ENCODE results near the gene U2AF1L4.

U2AF1L4 gene

DNA sequence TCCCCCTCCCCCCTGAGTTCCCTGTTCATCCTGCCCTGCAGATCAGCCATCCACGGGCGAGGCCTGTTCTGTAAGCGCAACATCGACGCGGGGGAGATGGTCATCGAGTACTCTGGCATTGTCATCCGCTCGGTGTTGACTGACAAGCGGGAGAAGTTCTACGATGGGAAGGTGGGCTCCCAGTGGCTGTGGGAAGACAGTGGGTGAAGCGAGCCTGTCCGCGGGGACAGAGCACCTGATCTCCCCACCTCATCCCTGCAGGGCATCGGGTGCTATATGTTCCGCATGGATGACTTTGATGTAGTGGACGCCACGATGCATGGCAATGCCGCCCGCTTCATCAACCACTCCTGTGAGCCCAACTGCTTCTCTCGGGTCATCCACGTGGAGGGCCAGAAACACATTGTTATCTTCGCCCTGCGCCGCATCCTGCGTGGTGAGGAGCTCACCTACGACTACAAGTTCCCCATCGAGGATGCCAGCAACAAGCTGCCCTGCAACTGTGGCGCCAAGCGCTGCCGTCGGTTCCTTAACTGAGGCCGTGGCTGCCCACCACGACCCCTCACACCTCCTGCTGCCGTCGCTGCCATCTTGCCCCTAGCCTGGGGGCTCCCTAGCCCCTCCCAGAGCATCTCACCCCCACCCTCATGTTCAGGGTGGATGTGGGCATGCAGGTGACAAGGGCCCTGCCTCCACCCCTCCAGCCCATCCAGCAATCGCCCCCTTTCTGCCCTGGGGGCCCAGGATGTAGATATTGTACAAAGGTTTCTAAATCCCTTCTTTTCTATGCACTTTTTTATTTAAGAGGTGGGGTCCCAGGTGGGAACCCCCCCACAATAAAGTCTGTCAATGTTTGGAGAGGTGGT is 7.0 kb downstream of the U2AF1L4 start (continued):
- TF ChIP-seq, protein P1, sequence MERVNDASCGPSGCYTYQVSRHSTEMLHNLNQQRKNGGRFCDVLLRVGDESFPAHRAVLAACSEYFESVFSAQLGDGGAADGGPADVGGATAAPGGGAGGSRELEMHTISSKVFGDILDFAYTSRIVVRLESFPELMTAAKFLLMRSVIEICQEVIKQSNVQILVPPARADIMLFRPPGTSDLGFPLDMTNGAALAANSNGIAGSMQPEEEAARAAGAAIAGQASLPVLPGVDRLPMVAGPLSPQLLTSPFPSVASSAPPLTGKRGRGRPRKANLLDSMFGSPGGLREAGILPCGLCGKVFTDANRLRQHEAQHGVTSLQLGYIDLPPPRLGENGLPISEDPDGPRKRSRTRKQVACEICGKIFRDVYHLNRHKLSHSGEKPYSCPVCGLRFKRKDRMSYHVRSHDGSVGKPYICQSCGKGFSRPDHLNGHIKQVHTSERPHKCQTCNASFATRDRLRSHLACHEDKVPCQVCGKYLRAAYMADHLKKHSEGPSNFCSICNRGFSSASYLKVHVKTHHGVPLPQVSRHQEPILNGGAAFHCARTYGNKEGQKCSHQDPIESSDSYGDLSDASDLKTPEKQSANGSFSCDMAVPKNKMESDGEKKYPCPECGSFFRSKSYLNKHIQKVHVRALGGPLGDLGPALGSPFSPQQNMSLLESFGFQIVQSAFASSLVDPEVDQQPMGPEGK (tag by site-specific recombination; IDR thresholded peaks at IDR 0.05) = peak; percentile 51; the same call in 1 of the 2 replicates
- TF ChIP-seq GLI2 (tag by site-specific recombination; IDR thresholded peaks at IDR 0.05; ENCODE audit: borderline replicate concordance, low read depth) (no peak), ZEB2 (tag by site-specific recombination; IDR thresholded peaks at IDR 0.05) (0 out of 2 replicates have a peak, but pooled peaks have one; percentile 24), ZNF18 (tag by site-specific recombination; IDR thresholded peaks at IDR 0.05) (no peak)

GRCh38 chr19:35736913-35737886 is 8.0 kb downstream of the U2AF1L4 start:
- Histone ChIP-seq H3K4me1 (ENCODE audit: control insufficient read depth, insufficient read depth, low read length) (peaks cover 12% of the 10 kb centered on the region), H3K4me3 (ENCODE audit: low read depth, low read length) (no peak overlapping the region), H3K27ac (ENCODE audit: extremely low read depth, low read depth, low read length) (0 out of 2 replicates have a peak overlapping the region, but pooled peaks have one; percentile 1), H3K36me3 (ENCODE audit: control insufficient read depth in 2 of 2, insufficient read depth in 1 of 2, low read length in 2 of 2) (peaks cover 71 to 74% of the 10 kb centered on the region in 2 experiments), H3K9me3 (ENCODE audit: control insufficient read depth, insufficient read depth, low read depth, low read length) (no peaks in the 10 kb centered on the region)
- ChIA-PET POLR2A (interaction anchor here (0.7 to 7.7 kb wide), 10 partner anchors 8 to 260 kb away, joined by 3 to 204 read pairs (median 3); partner anchors contain the start of genes LIN37, PSENEN and U2AF1L4), CTCF (interaction anchor here (0.6 to 2.0 kb wide), 14 partner anchors 8 to 1311 kb away, joined by 3 to 7 read pairs (median 4); partner anchors contain the start of genes PSENEN and U2AF1L4)
- TF ChIP-seq HOXA7 (CRISPR knock-in tag; IDR thresholded peaks at IDR 0.05; ENCODE audit: borderline replicate concordance) (no peak), ZSCAN16 (tag by site-specific recombination; IDR thresholded peaks at IDR 0.05) (no peak), GLIS2 (tag by site-specific recombination; IDR thresholded peaks at IDR 0.05) (peak; percentile 73), ZBTB7A (tag by site-specific recombination; IDR thresholded peaks at IDR 0.05; ENCODE audit: low read depth) (no peak), ZNF433 (tag by site-specific recombination; IDR thresholded peaks at IDR 0.05; ENCODE audit: low read depth) (no peak), ZNF677 (tag by site-specific recombination; IDR thresholded peaks at IDR 0.05) (no peak), KLF9 (tag by site-specific recombination; IDR thresholded peaks at IDR 0.05; ENCODE audit: low read depth) (no peak), ZNF692 (tag by site-specific recombination; IDR thresholded peaks at IDR 0.05) (peak; percentile 84), ZNF600 (tag by site-specific recombination; IDR thresholded peaks at IDR 0.05) (peak; percentile 23; the same call in 1 of the 2 replicates), ZNF391 (tag by site-specific recombination; IDR thresholded peaks at IDR 0.05; ENCODE audit: borderline replicate concordance, low read depth) (no peak), SCRT1 (tag by site-specific recombination; IDR thresholded peaks at IDR 0.05; ENCODE audit: borderline replicate concordance) (no peak), IKZF3 (tag by site-specific recombination; IDR thresholded peaks at IDR 0.05) (no peak), ZNF621 (tag by site-specific recombination; IDR thresholded peaks at IDR 0.05) (no peak), OVOL3 (tag by site-specific recombination; IDR thresholded peaks at IDR 0.05) (no peak), ZFP69B (tag by site-specific recombination; IDR thresholded peaks at IDR 0.05) (peak; percentile 82; the same call in 1 of the 2 replicates)
- TF ChIP-seq, protein P2, sequence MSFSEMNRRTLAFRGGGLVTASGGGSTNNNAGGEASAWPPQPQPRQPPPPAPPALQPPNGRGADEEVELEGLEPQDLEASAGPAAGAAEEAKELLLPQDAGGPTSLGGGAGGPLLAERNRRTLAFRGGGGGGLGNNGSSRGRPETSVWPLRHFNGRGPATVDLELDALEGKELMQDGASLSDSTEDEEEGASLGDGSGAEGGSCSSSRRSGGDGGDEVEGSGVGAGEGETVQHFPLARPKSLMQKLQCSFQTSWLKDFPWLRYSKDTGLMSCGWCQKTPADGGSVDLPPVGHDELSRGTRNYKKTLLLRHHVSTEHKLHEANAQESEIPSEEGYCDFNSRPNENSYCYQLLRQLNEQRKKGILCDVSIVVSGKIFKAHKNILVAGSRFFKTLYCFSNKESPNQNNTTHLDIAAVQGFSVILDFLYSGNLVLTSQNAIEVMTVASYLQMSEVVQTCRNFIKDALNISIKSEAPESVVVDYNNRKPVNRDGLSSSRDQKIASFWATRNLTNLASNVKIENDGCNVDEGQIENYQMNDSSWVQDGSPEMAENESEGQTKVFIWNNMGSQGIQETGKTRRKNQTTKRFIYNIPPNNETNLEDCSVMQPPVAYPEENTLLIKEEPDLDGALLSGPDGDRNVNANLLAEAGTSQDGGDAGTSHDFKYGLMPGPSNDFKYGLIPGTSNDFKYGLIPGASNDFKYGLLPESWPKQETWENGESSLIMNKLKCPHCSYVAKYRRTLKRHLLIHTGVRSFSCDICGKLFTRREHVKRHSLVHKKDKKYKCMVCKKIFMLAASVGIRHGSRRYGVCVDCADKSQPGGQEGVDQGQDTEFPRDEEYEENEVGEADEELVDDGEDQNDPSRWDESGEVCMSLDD (tag by site-specific recombination; IDR thresholded peaks at IDR 0.05) = no peak
- TF ChIP-seq, protein P3, sequence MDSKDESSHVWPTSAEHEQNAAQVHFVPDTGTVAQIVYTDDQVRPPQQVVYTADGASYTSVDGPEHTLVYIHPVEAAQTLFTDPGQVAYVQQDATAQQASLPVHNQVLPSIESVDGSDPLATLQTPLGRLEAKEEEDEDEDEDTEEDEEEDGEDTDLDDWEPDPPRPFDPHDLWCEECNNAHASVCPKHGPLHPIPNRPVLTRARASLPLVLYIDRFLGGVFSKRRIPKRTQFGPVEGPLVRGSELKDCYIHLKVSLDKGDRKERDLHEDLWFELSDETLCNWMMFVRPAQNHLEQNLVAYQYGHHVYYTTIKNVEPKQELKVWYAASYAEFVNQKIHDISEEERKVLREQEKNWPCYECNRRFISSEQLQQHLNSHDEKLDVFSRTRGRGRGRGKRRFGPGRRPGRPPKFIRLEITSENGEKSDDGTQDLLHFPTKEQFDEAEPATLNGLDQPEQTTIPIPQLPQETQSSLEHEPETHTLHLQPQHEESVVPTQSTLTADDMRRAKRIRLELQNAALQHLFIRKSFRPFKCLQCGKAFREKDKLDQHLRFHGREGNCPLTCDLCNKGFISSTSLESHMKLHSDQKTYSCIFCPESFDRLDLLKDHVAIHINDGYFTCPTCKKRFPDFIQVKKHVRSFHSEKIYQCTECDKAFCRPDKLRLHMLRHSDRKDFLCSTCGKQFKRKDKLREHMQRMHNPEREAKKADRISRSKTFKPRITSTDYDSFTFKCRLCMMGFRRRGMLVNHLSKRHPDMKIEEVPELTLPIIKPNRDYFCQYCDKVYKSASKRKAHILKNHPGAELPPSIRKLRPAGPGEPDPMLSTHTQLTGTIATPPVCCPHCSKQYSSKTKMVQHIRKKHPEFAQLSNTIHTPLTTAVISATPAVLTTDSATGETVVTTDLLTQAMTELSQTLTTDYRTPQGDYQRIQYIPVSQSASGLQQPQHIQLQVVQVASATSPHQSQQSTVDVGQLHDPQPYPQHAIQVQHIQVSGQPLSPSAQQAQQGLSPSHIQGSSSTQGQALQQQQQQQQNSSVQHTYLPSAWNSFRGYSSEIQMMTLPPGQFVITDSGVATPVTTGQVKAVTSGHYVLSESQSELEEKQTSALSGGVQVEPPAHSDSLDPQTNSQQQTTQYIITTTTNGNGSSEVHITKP (tag by site-specific recombination; IDR thresholded peaks at IDR 0.05) = no peak

Data from HEK293 (cell line).